GM18505 (cell line): ENCODE results near the gene RFNG.

Source experiments
- ATAC-seq: cut with Tn5 transposase; IDR thresholded peaks from one replicate; pipeline ENCODE4 v1.9.1; 2021; ENCODE audit not compliant: unreplicated experiment
- POLR2A ChIP-seq: IDR thresholded peaks from 4 replicates; pipeline ENCODE4 v1.6.1; 2011; ENCODE audit warnings: borderline replicate concordance; ENCODE audit not compliant: insufficient read depth, insufficient read length; ENCODE audit errors: extremely low read depth

RFNG gene

GRCh38 chr17:82051776-82052637 is at the start of gene RFNG, which contains the start of gene GPS1:
RFNG (minus strand) TSS chr17:82051811; CDS start chr17:82051766, 45 bp downstream.
GPS1 (plus strand) TSS chr17:82051898; CDS start chr17:82051932, 34 bp downstream.
- peak; percentile 66 for TF ChIP-seq POLR2A
- ATAC-seq = no peak

- no peak for TF ChIP-seq POLR2A
- ATAC-seq = no peak
Measured at GRCh38 chr17:82101301-82101715, 49.7 kb upstream of the RFNG start.

- ATAC-seq = no peak
- no peak for TF ChIP-seq POLR2A
Measured at GRCh38 chr17:82100502-82101298, 49.1 kb upstream of the RFNG start.

GRCh38 chr17:82098939-82099763 is 47.5 kb upstream of the RFNG start:
- ATAC-seq = peak; percentile 10
- TF ChIP-seq POLR2A = peak; percentile 22

GRCh38 chr17:82098169-82098938 is 46.7 kb upstream of the RFNG start, which contains the start of gene FASN:
FASN (minus strand) TSS chr17:82098236; CDS start chr17:82096445, 1,791 bp downstream.
- ATAC-seq = peak; percentile 63

GRCh38 chr17:82097919-82098168 is 46.2 kb upstream of the RFNG start:
- no peak for TF ChIP-seq POLR2A
- no peak for ATAC-seq

More at GRCh38 chr17:82098169-82098938, 46.7 kb upstream of the RFNG start, which contains the start of gene FASN:
- peak; percentile 98 for TF ChIP-seq POLR2A

GRCh38 chr17:82097184-82097918 is 45.7 kb upstream of the RFNG start:
- peak; percentile 1 for ATAC-seq
- no peak for TF ChIP-seq POLR2A

- no peak for TF ChIP-seq POLR2A
- ATAC-seq = no peak
Measured at GRCh38 chr17:82096709-82097183, 45.1 kb upstream of the RFNG start.

GRCh38 chr17:82095777-82096708 is 44.4 kb upstream of the RFNG start:
- ATAC-seq = no peak
- TF ChIP-seq POLR2A = no peak

- ATAC-seq = no peak
Measured at GRCh38 chr17:82094931-82095776, 43.5 kb upstream of the RFNG start.

More at GRCh38 chr17:82094931-82095776, 43.5 kb upstream of the RFNG start:
- no peak for TF ChIP-seq POLR2A
